ENCODE results near the gene TUBB.

TUBB gene

GRCh38 chr6:30682143-30683117 is 37.7 kb upstream of the TUBB start:
- H2BK12ac ChIP-seq (ENCODE audit: low read length), result no peak overlapping the region
- no peaks in the 10 kb centered on the region for H3K27me3 ChIP-seq (ENCODE audit: control insufficient read depth in 3 of 3, insufficient read depth in 3 of 3, low read depth in 1 of 3, low read length in 3 of 3)
- H3K79me1 ChIP-seq (ENCODE audit: low read depth, low read length), result peaks cover 3% of the 10 kb centered on the region
- H2AK5ac ChIP-seq (ENCODE audit: low read depth, low read length), result no peak overlapping the region
- peak overlapping the region; percentile 56 for H3K4me2 ChIP-seq (ENCODE audit: insufficient read depth, low read length, poor library complexity, severe bottlenecking)
- H3K18ac ChIP-seq (ENCODE audit: low read length), result peak overlapping the region; percentile 53
- no peak overlapping the region for H3K4ac ChIP-seq (ENCODE audit: low read length)
- H2AFZ ChIP-seq (ENCODE audit: low read length), result no peak overlapping the region
- H3K36me3 ChIP-seq (replicated peaks in 1 of 2; ENCODE audit: control insufficient read depth in 2 of 2, insufficient read depth in 2 of 2, low read length in 2 of 2), result peaks cover 8 to 59% of the 10 kb centered on the region in 2 donors
- no peak for DNase-seq (ENCODE audit: low spot score)
- H3K9me3 ChIP-seq (replicated peaks in 1 of 2; ENCODE audit: control insufficient read depth in 2 of 2, insufficient read depth in 1 of 2, low read depth in 1 of 2, low read length in 2 of 2), result no peaks in the 10 kb centered on the region
- peak overlapping the region; percentile 56 for H3K23ac ChIP-seq (ENCODE audit: low read depth, low read length, poor library complexity)
- peak overlapping the region; percentile 9 to 83 for H3K4me3 ChIP-seq (ENCODE audit: low read length in 2 of 2)
- no peak overlapping the region for H3K14ac ChIP-seq (ENCODE audit: low read length)
- no peak overlapping the region for H2BK120ac ChIP-seq (ENCODE audit: low read depth, low read length)
- WGBS, 2 donors (ENCODE audit: extremely low coverage in 2 of 2, insufficient read length in 2 of 2, insufficient replicate concordance in 1 of 2), result no CpG with 5 or more reads among the region's 11 CpGs
- H2BK15ac ChIP-seq (ENCODE audit: low read length), result no peak overlapping the region
- no peak overlapping the region for H4K91ac ChIP-seq (ENCODE audit: low read depth, low read length, poor library complexity)
- H3K4me1 ChIP-seq (ENCODE audit: control insufficient read depth in 2 of 2, insufficient read depth in 1 of 2, low read depth in 1 of 2, low read length in 2 of 2), result peaks cover 43 to 44% of the 10 kb centered on the region in 2 donors
- H2BK5ac ChIP-seq (ENCODE audit: low read length), result no peak overlapping the region
- H3K9ac ChIP-seq (ENCODE audit: low read depth, low read length, poor library complexity), result no peak overlapping the region
- H3K27ac ChIP-seq (replicated peaks; ENCODE audit: low read length), result peak overlapping the region; percentile 52
- no peak overlapping the region for H4K8ac ChIP-seq (ENCODE audit: low read depth, low read length)

DNA sequence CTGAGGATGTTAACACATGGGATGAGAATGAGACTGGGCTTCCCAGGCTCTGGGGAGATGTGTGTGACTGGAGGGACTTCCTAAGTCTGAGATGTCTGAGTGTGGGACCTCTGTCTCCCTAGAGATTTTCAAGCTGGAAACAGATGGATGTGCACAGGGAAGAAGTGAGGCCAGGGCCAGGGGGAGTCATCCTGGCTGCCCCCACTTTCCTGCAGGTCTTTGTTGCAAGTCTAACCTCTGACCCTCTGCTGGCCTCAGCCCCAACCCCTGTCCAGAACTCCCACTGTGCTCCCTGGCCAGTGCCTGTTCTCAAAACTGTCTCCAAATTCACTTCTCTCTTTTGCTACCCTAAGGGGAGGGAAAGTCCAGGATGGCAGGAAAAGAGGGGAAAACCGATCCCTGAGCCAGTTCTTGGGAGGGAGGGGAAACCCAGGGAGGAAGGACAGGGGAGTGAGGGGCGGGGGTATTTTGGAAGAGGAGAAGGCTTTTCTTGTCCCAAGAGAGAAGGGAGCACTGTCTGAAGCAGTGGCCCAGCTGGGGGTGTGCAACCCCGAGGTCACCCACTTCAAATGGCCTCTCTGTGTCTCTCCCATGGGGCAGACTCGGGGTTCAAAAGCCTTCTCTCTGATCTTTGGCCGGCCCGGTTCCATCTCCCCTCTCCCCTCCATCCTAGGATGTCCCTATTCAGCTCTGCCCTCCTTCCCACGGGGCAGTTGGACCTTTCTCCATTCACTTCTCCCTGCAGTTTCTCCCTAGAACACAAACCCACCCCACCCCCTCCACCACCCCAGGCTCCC is 36.8 kb upstream of the TUBB start:
- DNase-seq (ENCODE audit: low spot score), result no peak

DNA sequence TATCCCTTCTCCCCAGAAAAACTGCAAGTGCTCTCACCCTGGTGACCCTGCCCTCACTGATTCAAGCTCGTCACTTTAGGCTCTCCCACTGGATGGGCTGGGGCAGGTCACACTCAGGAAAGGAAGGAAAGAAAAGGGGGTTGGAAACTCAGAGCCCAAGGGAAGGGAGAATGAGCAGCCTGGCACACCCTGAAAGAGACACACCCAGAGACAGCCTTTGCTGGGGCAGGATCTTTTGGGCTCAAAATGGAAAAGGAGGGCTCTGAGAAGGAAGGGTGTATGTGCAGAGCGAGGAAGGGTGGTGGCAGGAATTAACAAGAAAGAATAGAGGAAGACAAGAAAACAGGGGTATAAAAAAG is 36.2 kb upstream of the TUBB start:
- Histone ChIP-seq H3K27ac (replicated peaks; ENCODE audit: low read length) (peak overlapping the region; percentile 1), H3K4me3 (ENCODE audit: low read length in 2 of 2) (peak overlapping the region in 1 of 2 donors; percentile 83), H3K4me1 (ENCODE audit: control insufficient read depth in 2 of 2, insufficient read depth in 1 of 2, low read depth in 1 of 2, low read length in 2 of 2) (peaks cover 55 to 56% of the 10 kb centered on the region in 2 donors)

More for the DNA sequence above, 36.8 kb upstream of the TUBB start:
- no peak overlapping the region for H2AFZ ChIP-seq (ENCODE audit: low read length)
- peak overlapping the region; percentile 44 for H3K9ac ChIP-seq (ENCODE audit: low read depth, low read length, poor library complexity)
- H3K4me3 ChIP-seq (ENCODE audit: low read length in 2 of 2), result peak overlapping the region; percentile 44 to 83
- peak overlapping the region; percentile 81 for H3K18ac ChIP-seq (ENCODE audit: low read length)
- H4K8ac ChIP-seq (ENCODE audit: low read depth, low read length), result no peak overlapping the region
- H3K4me2 ChIP-seq (ENCODE audit: insufficient read depth, low read length, poor library complexity, severe bottlenecking), result peak overlapping the region; percentile 56
- H4K91ac ChIP-seq (ENCODE audit: low read depth, low read length, poor library complexity), result no peak overlapping the region
- peak overlapping the region; percentile 56 for H2AK5ac ChIP-seq (ENCODE audit: low read depth, low read length)
- peak overlapping the region; percentile 60 for H3K27ac ChIP-seq (replicated peaks; ENCODE audit: low read length)
- no peak overlapping the region for H2BK120ac ChIP-seq (ENCODE audit: low read depth, low read length)
- H3K79me1 ChIP-seq (ENCODE audit: low read depth, low read length), result peaks cover 5% of the 10 kb centered on the region
- H3K9me3 ChIP-seq (replicated peaks in 1 of 2; ENCODE audit: control insufficient read depth in 2 of 2, insufficient read depth in 1 of 2, low read depth in 1 of 2, low read length in 2 of 2), result no peaks in the 10 kb centered on the region
- H3K23ac ChIP-seq (ENCODE audit: low read depth, low read length, poor library complexity), result no peak overlapping the region
- H2BK15ac ChIP-seq (ENCODE audit: low read length), result no peak overlapping the region
- no peak overlapping the region for H2BK12ac ChIP-seq (ENCODE audit: low read length)
- no peak overlapping the region for H3K14ac ChIP-seq (ENCODE audit: low read length)
- no peak overlapping the region for H2BK5ac ChIP-seq (ENCODE audit: low read length)
- H3K27me3 ChIP-seq (ENCODE audit: control insufficient read depth in 3 of 3, insufficient read depth in 3 of 3, low read depth in 1 of 3, low read length in 3 of 3), result no peaks in the 10 kb centered on the region
- peaks cover 50 to 51% of the 10 kb centered on the region in 2 donors for H3K4me1 ChIP-seq (ENCODE audit: control insufficient read depth in 2 of 2, insufficient read depth in 1 of 2, low read depth in 1 of 2, low read length in 2 of 2)
- H3K36me3 ChIP-seq (replicated peaks in 1 of 2; ENCODE audit: control insufficient read depth in 2 of 2, insufficient read depth in 2 of 2, low read length in 2 of 2), result peaks cover 7 to 55% of the 10 kb centered on the region in 2 donors
- WGBS, 2 donors (ENCODE audit: extremely low coverage in 2 of 2, insufficient read length in 2 of 2, insufficient replicate concordance in 1 of 2), result no CpG with 5 or more reads among the region's 7 CpGs
- no peak overlapping the region for H3K4ac ChIP-seq (ENCODE audit: low read length)

More for the DNA sequence above, 36.2 kb upstream of the TUBB start:
- Histone ChIP-seq H2BK15ac (ENCODE audit: low read length) (no peak overlapping the region), H2BK12ac (ENCODE audit: low read length) (no peak overlapping the region), H3K4me2 (ENCODE audit: insufficient read depth, low read length, poor library complexity, severe bottlenecking) (peak overlapping the region; percentile 56), H2AFZ (ENCODE audit: low read length) (no peak overlapping the region), H4K8ac (ENCODE audit: low read depth, low read length) (no peak overlapping the region), H3K27me3 (ENCODE audit: control insufficient read depth in 3 of 3, insufficient read depth in 3 of 3, low read depth in 1 of 3, low read length in 3 of 3) (no peaks in the 10 kb centered on the region), H2BK120ac (ENCODE audit: low read depth, low read length) (no peak overlapping the region), H3K36me3 (replicated peaks in 1 of 2; ENCODE audit: control insufficient read depth in 2 of 2, insufficient read depth in 2 of 2, low read length in 2 of 2) (peaks cover 3 to 56% of the 10 kb centered on the region in 2 donors), H3K9me3 (replicated peaks in 1 of 2; ENCODE audit: control insufficient read depth in 2 of 2, insufficient read depth in 1 of 2, low read depth in 1 of 2, low read length in 2 of 2) (no peaks in the 10 kb centered on the region), H3K18ac (ENCODE audit: low read length) (no peak overlapping the region), H3K4ac (ENCODE audit: low read length) (no peak overlapping the region), H4K91ac (ENCODE audit: low read depth, low read length, poor library complexity) (no peak overlapping the region), H3K9ac (ENCODE audit: low read depth, low read length, poor library complexity) (no peak overlapping the region), H2AK5ac (ENCODE audit: low read depth, low read length) (peak overlapping the region; percentile 61), H3K14ac (ENCODE audit: low read length) (no peak overlapping the region), H3K79me1 (ENCODE audit: low read depth, low read length) (peaks cover 7% of the 10 kb centered on the region), H3K23ac (ENCODE audit: low read depth, low read length, poor library complexity) (no peak overlapping the region), H2BK5ac (ENCODE audit: low read length) (no peak overlapping the region)
- DNase-seq (ENCODE audit: low spot score), result no peak
- no CpG with 5 or more reads among the region's 2 CpGs for WGBS, 2 donors (ENCODE audit: extremely low coverage in 2 of 2, insufficient read length in 2 of 2, insufficient replicate concordance in 1 of 2)

Measured in neuronal stem cell (in vitro differentiated cells).